Mammary epithelial cell (primary cell): Measurements from ENCODE around the gene ARHGAP11A.

Experiments used
- EZH2 ChIP-seq: IDR thresholded peaks from 2 replicates; pipeline ENCODE4 v1.6.1; 2012; ENCODE audit warnings: low read length, inconsistent platforms, borderline replicate concordance
- TF ChIP-seq, protein P1 (sequence below), 2 donors: IDR thresholded peaks in 1 of 2; conservative IDR thresholded peaks in 1 of 2; 2 replicates each; pipeline ENCODE4 v1.5.1; 2011 to 2012; ENCODE audit warnings: inconsistent platforms in 2 of 2, low read length in 2 of 2, mild to moderate bottlenecking in 2 of 2, control low read depth in 1 of 2, low read depth in 1 of 2; ENCODE audit not compliant: insufficient read depth in 1 of 2; ENCODE audit errors: extremely low read depth in 1 of 2

DNA sequence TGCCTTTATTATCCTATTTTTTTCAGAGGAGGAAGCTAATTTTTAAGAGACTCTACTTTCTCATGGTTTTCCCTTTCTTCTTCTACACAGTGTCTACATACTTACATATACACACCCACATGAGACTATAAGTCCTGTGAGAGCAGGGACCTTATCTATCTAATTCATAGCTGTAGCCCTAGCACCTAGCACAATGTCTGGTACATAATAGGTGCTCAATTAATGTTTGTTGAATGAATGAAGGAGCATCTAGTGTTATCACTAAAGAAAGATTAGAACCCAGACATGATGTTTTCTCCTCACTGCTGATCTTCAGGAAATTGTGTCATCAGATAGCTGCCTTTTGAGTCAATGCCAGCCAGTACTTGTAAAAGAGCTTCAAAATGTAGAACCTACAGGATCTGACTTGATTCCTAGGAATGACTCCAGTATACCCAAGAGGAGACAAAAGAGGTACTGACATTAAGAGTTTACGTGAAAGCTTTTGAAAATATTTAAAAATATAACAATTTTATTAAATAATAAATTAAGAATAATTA is 28.7 kb downstream of the ARHGAP11A start:
- TF ChIP-seq, protein P1, sequence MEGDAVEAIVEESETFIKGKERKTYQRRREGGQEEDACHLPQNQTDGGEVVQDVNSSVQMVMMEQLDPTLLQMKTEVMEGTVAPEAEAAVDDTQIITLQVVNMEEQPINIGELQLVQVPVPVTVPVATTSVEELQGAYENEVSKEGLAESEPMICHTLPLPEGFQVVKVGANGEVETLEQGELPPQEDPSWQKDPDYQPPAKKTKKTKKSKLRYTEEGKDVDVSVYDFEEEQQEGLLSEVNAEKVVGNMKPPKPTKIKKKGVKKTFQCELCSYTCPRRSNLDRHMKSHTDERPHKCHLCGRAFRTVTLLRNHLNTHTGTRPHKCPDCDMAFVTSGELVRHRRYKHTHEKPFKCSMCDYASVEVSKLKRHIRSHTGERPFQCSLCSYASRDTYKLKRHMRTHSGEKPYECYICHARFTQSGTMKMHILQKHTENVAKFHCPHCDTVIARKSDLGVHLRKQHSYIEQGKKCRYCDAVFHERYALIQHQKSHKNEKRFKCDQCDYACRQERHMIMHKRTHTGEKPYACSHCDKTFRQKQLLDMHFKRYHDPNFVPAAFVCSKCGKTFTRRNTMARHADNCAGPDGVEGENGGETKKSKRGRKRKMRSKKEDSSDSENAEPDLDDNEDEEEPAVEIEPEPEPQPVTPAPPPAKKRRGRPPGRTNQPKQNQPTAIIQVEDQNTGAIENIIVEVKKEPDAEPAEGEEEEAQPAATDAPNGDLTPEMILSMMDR (conservative IDR thresholded peaks at IDR 0.05 in 1 of 2, IDR thresholded peaks at IDR 0.05 in 1 of 2; ENCODE audit: extremely low read depth in 1 of 2, insufficient read depth in 1 of 2, low read depth in 1 of 2, low read length in 2 of 2): no peak
- no peak for TF ChIP-seq EZH2
